ENCODE results near the gene LRIT3. TPM values are rescaled to one million over a fixed set of nuclear protein-coding genes. Genes with fewer than 3 reads are reported as not detected.

Gene LRIT3
- total and polyA plus RNA-seq, 2 experiments from 2014 or later, result 0.13 TPM; not detected in 1

GRCh38 chr4:109801895-109802319 is 46.0 kb upstream of the LRIT3 start, which contains the start of gene CFI:
Gene CFI, minus strand, starts transcription at chr4:109801999. Its CDS starts 28 bp downstream, at chr4:109801971.
- peak within 1 kb of the TSS; percentile 36 for H2AFZ ChIP-seq
- no peaks in the 10 kb centered on the region for H3K27me3 ChIP-seq
- WGBS (ENCODE audit: low lambda C conversion rate, missing lambda C conversion rate), result 40% methylated on average over 2 of the region's 2 CpGs
- peak within 1 kb of the TSS; percentile 12 for H3K4me3 ChIP-seq
- H3K9me2 ChIP-seq (replicated peaks; ENCODE audit: insufficient read depth), result no peaks in the 10 kb centered on the region
- no peaks in the 10 kb centered on the region for H3K4me1 ChIP-seq (ENCODE audit: insufficient read depth)
- no peaks in the 10 kb centered on the region for H3K36me3 ChIP-seq (replicated peaks; ENCODE audit: insufficient read depth, low read depth)
- peaks cover 21% of the 10 kb centered on the region for H3K79me2 ChIP-seq
- H3K9me3 ChIP-seq (ENCODE audit: low read depth), result no peaks in the 10 kb centered on the region
- H3K27ac ChIP-seq, result peak within 1 kb of the TSS; percentile 5
- H3K4me2 ChIP-seq, result peak within 1 kb of the TSS; percentile 57
- TF ChIP-seq CTCF (IDR thresholded peaks at IDR 0.05; ENCODE audit: poor library complexity), result no peak
- TF ChIP-seq EZH2phosphoT487 (IDR thresholded peaks at IDR 0.05; ENCODE audit: low read depth, severe bottlenecking, unreplicated experiment), result no peak
- TF ChIP-seq EZH2 (IDR thresholded peaks at IDR 0.05; ENCODE audit: borderline replicate concordance), result no peak
- peak; percentile 64 for DNase-seq (ENCODE audit: low spot score)
- H4K20me1 ChIP-seq (ENCODE audit: insufficient read depth, poor library complexity, severe bottlenecking), result no peaks in the 10 kb centered on the region

GRCh38 chr4:109803924-109804571 is 43.9 kb upstream of the LRIT3 start:
- 24% methylated on average over 4 of the region's 4 CpGs for WGBS (ENCODE audit: low lambda C conversion rate, missing lambda C conversion rate)
- no peak overlapping the region for H3K27ac ChIP-seq
- DNase-seq (ENCODE audit: low spot score), result peak; percentile 60

DNA sequence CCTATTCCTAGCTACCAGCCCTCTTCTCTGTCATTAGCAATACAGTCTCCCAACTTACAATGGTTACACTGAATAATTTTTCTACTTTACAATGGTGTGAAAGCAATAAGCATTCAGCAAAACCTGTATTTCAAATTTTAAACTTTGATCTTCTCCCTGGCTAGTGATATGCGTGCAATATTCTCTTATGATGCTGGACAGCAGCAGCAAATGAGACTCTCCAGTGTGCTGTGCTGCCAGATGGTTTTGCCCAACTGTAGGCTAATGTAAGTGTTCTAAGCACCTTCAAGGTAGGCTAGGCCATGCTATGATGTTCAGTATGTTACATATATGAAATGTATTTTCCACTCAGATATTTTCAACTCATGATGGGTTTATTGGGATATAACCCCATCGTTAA is 38.3 kb upstream of the LRIT3 start:
- TF ChIP-seq EZH2 (IDR thresholded peaks at IDR 0.05; ENCODE audit: borderline replicate concordance) (no peak), EZH2phosphoT487 (IDR thresholded peaks at IDR 0.05; ENCODE audit: low read depth, severe bottlenecking, unreplicated experiment) (no peak)
- WGBS (ENCODE audit: low lambda C conversion rate, missing lambda C conversion rate), result 93% methylated on average over 2 of the region's 2 CpGs
- no peak for DNase-seq (ENCODE audit: low spot score)

More at GRCh38 chr4:109803924-109804571, 43.9 kb upstream of the LRIT3 start:
- no peaks in the 10 kb centered on the region for H4K20me1 ChIP-seq (ENCODE audit: insufficient read depth, poor library complexity, severe bottlenecking)
- no peak overlapping the region for H3K4me2 ChIP-seq
- TF ChIP-seq CTCF (IDR thresholded peaks at IDR 0.05; ENCODE audit: poor library complexity), result peak; percentile 50
- TF ChIP-seq EZH2 (IDR thresholded peaks at IDR 0.05; ENCODE audit: borderline replicate concordance), result no peak
- no peaks in the 10 kb centered on the region for H3K4me1 ChIP-seq (ENCODE audit: insufficient read depth)
- no peaks in the 10 kb centered on the region for H3K9me3 ChIP-seq (ENCODE audit: low read depth)
- H3K4me3 ChIP-seq, result no peak overlapping the region
- no peak overlapping the region for H2AFZ ChIP-seq
- no peaks in the 10 kb centered on the region for H3K27me3 ChIP-seq
- H3K36me3 ChIP-seq (replicated peaks; ENCODE audit: insufficient read depth, low read depth), result no peaks in the 10 kb centered on the region
- peaks cover 12% of the 10 kb centered on the region for H3K79me2 ChIP-seq
- no peaks in the 10 kb centered on the region for H3K9me2 ChIP-seq (replicated peaks; ENCODE audit: insufficient read depth)

GRCh38 chr4:109810552-109811387 is 37.1 kb upstream of the LRIT3 start:
- no peak overlapping the region for H2AFZ ChIP-seq
- H3K9me3 ChIP-seq (ENCODE audit: low read depth), result no peaks in the 10 kb centered on the region
- no peaks in the 10 kb centered on the region for H4K20me1 ChIP-seq (ENCODE audit: insufficient read depth, poor library complexity, severe bottlenecking)
- H3K79me2 ChIP-seq, result peaks cover 1% of the 10 kb centered on the region
- H3K27ac ChIP-seq, result peak overlapping the region; percentile 26
- H3K4me2 ChIP-seq, result no peak overlapping the region
- WGBS (ENCODE audit: low lambda C conversion rate, missing lambda C conversion rate), result 67% methylated on average over 11 of the region's 11 CpGs
- H3K27me3 ChIP-seq, result no peaks in the 10 kb centered on the region
- TF ChIP-seq EZH2phosphoT487 (IDR thresholded peaks at IDR 0.05; ENCODE audit: low read depth, severe bottlenecking, unreplicated experiment), result no peak
- TF ChIP-seq EZH2 (IDR thresholded peaks at IDR 0.05; ENCODE audit: borderline replicate concordance), result no peak
- no peak for TF ChIP-seq CTCF (IDR thresholded peaks at IDR 0.05; ENCODE audit: poor library complexity)
- H3K4me3 ChIP-seq, result no peak overlapping the region
- H3K4me1 ChIP-seq (ENCODE audit: insufficient read depth), result no peaks in the 10 kb centered on the region
- H3K36me3 ChIP-seq (replicated peaks; ENCODE audit: insufficient read depth, low read depth), result no peaks in the 10 kb centered on the region
- no peaks in the 10 kb centered on the region for H3K9me2 ChIP-seq (replicated peaks; ENCODE audit: insufficient read depth)
- DNase-seq (ENCODE audit: low spot score), result no peak

More for the DNA sequence above, 38.3 kb upstream of the LRIT3 start:
- H3K4me3 ChIP-seq, result no peak overlapping the region
- no peak overlapping the region for H3K27ac ChIP-seq
- no peak overlapping the region for H2AFZ ChIP-seq
- H3K9me2 ChIP-seq (replicated peaks; ENCODE audit: insufficient read depth), result no peaks in the 10 kb centered on the region
- H3K9me3 ChIP-seq (ENCODE audit: low read depth), result no peaks in the 10 kb centered on the region
- H3K79me2 ChIP-seq, result no peaks in the 10 kb centered on the region
- no peak overlapping the region for H3K4me2 ChIP-seq
- no peaks in the 10 kb centered on the region for H3K4me1 ChIP-seq (ENCODE audit: insufficient read depth)
- no peaks in the 10 kb centered on the region for H3K27me3 ChIP-seq
- no peaks in the 10 kb centered on the region for H3K36me3 ChIP-seq (replicated peaks; ENCODE audit: insufficient read depth, low read depth)
- no peaks in the 10 kb centered on the region for H4K20me1 ChIP-seq (ENCODE audit: insufficient read depth, poor library complexity, severe bottlenecking)

Measured in hepatocyte (in vitro differentiated cells).